RWPE1 (cell line): ENCODE measurements around the gene OTOP3.

Experiments
- CTCF ChIA-PET: fragments of 350-600 bp; sonication (Branson Sonifier 250); formaldehyde crosslinking; extraction: SDS; loops from one replicate; lab custom pipeline; 2021; lab: Yijun Ruan, JAX
- POLR2A ChIA-PET: fragments of 400-600 bp; formaldehyde crosslinking; extraction: SDS; loops from one replicate; lab custom pipeline; 2020; ENCODE audit warnings: antibody characterized with exemption; ENCODE audit not compliant: low non-redundant PET; lab: Yijun Ruan, JAX
- DNase-seq: peaks from one replicate; pipeline ENCODE4 v3.0.0; 2012; ENCODE audit warnings: low spot score
- H3K27ac ChIP-seq: fragments of 450-650 bp; 2 replicates; pipeline ENCODE4 v1.5.1; 2017
- TF ChIP-seq, protein P1 (sequence below): fragments of 450-650 bp; conservative IDR thresholded peaks from 2 replicates; pipeline ENCODE4 v1.5.1; 2017; ENCODE audit warnings: low read depth, mild to moderate bottlenecking

OTOP3 gene

DNA sequence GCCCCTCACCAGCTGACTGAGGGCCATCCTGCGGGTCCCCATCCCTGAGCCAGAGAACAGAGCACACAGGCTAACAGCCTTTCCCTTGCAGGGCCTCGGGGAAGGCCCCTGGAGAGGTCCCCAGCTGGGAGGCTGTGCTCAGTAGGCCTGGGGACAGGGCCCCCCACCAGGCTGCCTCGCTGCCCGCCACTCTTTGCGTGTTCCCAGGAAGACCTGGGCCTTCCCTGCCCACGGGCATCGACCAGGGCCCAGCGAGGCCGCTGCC, 36.1 kb downstream of the OTOP3 start:
- no peak overlapping the region for H3K27ac ChIP-seq
- no peak for DNase-seq
- TF ChIP-seq, protein P1, sequence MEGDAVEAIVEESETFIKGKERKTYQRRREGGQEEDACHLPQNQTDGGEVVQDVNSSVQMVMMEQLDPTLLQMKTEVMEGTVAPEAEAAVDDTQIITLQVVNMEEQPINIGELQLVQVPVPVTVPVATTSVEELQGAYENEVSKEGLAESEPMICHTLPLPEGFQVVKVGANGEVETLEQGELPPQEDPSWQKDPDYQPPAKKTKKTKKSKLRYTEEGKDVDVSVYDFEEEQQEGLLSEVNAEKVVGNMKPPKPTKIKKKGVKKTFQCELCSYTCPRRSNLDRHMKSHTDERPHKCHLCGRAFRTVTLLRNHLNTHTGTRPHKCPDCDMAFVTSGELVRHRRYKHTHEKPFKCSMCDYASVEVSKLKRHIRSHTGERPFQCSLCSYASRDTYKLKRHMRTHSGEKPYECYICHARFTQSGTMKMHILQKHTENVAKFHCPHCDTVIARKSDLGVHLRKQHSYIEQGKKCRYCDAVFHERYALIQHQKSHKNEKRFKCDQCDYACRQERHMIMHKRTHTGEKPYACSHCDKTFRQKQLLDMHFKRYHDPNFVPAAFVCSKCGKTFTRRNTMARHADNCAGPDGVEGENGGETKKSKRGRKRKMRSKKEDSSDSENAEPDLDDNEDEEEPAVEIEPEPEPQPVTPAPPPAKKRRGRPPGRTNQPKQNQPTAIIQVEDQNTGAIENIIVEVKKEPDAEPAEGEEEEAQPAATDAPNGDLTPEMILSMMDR, result no peak
- ChIA-PET CTCF (interaction anchor here (2.1 kb wide), 1 partner anchor 10 kb away, joined by 19 read pairs; no protein-coding TSS in a partner anchor), POLR2A (interaction anchor here (0.6 kb wide), 1 partner anchor 18 kb away, joined by 3 read pairs; no protein-coding TSS in a partner anchor)

- DNase-seq, result peak; percentile 69
- TF ChIP-seq, protein P1, result no peak
- POLR2A ChIA-PET, result interaction anchor here (0.6 kb wide), 1 partner anchor 17 kb away, joined by 3 read pairs; no protein-coding TSS in a partner anchor
- CTCF ChIA-PET, result interaction anchor here (2.1 kb wide), 1 partner anchor 11 kb away, joined by 19 read pairs; no protein-coding TSS in a partner anchor
- H3K27ac ChIP-seq, result no peak within 1 kb of the TSS
Measured at GRCh38 chr17:74972107-74972972, 36.6 kb downstream of the OTOP3 start, which contains the start of gene HID1. TSS of gene HID1 (minus strand) at chr17:74972759. CDS start at chr17:74972656, 103 bp downstream.

DNA sequence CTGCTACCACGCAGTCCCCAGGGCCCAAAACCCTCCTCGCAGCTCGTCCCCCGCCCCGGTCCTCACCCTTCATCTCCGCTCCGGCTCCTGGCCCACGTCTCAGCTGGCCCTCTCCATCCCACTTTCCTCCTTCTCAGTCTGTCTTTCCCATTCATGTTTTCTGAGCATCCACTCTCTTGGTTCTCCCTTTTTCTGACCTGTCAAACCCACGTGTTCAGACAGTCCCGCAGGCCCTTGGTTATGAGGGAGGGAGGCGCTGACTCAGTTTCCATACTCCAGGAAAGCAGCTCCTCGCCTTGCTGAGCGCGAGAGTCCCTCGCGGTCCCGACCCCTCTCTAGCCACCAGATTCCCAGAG, 37.3 kb downstream of the OTOP3 start:
- ChIA-PET CTCF (interaction anchor here (0.7 to 2.1 kb wide), 2 partner anchors 11 to 14 kb away, joined by 4 to 19 read pairs; no protein-coding TSS in a partner anchor), POLR2A (interaction anchor here (0.6 kb wide), 1 partner anchor 10 kb away, joined by 3 read pairs; no protein-coding TSS in a partner anchor)
- DNase-seq, result no peak
- TF ChIP-seq, protein P1, result no peak
- no peak overlapping the region for H3K27ac ChIP-seq

GRCh38 chr17:74975943-74976342, 40.2 kb downstream of the OTOP3 start:
- TF ChIP-seq, protein P1, result no peak
- no peak overlapping the region for H3K27ac ChIP-seq
- ChIA-PET POLR2A (no interaction called here), CTCF (no interaction called here)
- no peak for DNase-seq

DNA sequence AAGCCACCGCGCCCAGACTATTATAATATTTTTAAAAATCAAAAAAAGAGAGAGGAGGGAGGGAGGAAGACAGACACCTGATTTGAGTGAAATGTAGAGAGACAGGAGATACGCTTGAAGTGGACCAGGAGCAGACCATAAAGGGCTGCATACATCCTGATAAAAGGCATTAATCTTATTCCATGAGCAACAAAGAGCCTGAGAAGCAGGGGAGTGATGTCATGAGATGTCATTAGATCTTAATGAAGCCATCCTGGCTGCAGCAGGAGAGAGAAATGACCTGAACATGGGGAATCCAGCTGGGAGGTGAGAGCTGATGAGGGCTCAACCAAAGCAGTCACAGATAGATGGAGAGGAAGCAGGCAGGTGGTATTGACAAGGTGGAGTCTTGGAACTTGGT, 42.1 kb downstream of the OTOP3 start:
- CTCF ChIA-PET, result interaction anchor here (0.6 kb wide), 1 partner anchor 20 kb away, joined by 4 read pairs; no protein-coding TSS in a partner anchor
- no peak for DNase-seq
- POLR2A ChIA-PET, result no interaction called here
- H3K27ac ChIP-seq, result no peak overlapping the region
- TF ChIP-seq, protein P1, result no peak

GRCh38 chr17:74978240-74978639, 42.5 kb downstream of the OTOP3 start:
- POLR2A ChIA-PET, result no interaction called here
- CTCF ChIA-PET, result interaction anchor here (0.6 kb wide), 1 partner anchor 20 kb away, joined by 4 read pairs; no protein-coding TSS in a partner anchor

More at GRCh38 chr17:74978240-74978639, 42.5 kb downstream of the OTOP3 start:
- no peak for DNase-seq
- TF ChIP-seq, protein P1, result no peak
- no peak overlapping the region for H3K27ac ChIP-seq
